ENCODE measurements around the gene RPS2.
A peak's percentile ranks its signal among the peaks of the same experiment; 100 is the strongest.

GRCh38 chr16:1965396-1966001 is 873 bp upstream of the RPS2 start:
- TF ChIP-seq POU2F2 (IDR thresholded peaks at IDR 0.05; ENCODE audit: low read depth, low read length) (no peak), POLR2AphosphoS5 (IDR thresholded peaks at IDR 0.05; ENCODE audit: low read depth, low read length) (peak; percentile 26), POLR2A (IDR thresholded peaks at IDR 0.05; ENCODE audit: low read depth, low read length) (no peak; the same call in 1 of the 2 replicates), PAX5 (IDR thresholded peaks at IDR 0.05; ENCODE audit: insufficient read depth, low read length, severe bottlenecking) (no peak), TAF1 (IDR thresholded peaks at IDR 0.05; ENCODE audit: low read depth, low read length) (no peak)

Measured in GM12891 (cell line).